Progenitor cell of endocrine pancreas (in vitro differentiated cells): ENCODE results near the gene EML3. TPM values are rescaled to one million over a fixed set of nuclear protein-coding genes. Genes with fewer than 3 reads are reported as not detected.
"Not testable (repeated sequence)": the region's sequence is repeated elsewhere in the genome, so short reads cannot be mapped to it uniquely, and the experiment has no call there.

Experiments used
- DNase-seq: peaks from one replicate; pipeline ENCODE4 v3.0.0; 2021; ENCODE audit warnings: low spot score; ENCODE audit not compliant: unreplicated experiment
- H3K27ac Mint-ChIP-seq: 2 replicates; pipeline ENCODE4 v1.8.0; 2021; ENCODE audit warnings: mild to moderate bottlenecking, moderate library complexity, mixed read lengths
- H3K27me3 Mint-ChIP-seq: 2 replicates; pipeline ENCODE4 v1.8.0; 2021; ENCODE audit warnings: mixed read lengths
- H3K36me3 Mint-ChIP-seq: 2 replicates; pipeline ENCODE4 v1.8.0; 2022; ENCODE audit warnings: mixed read lengths; ENCODE audit not compliant: insufficient read depth
- H3K4me1 Mint-ChIP-seq: 2 replicates; pipeline ENCODE4 v1.8.0; 2021; ENCODE audit warnings: low read depth, mixed read lengths
- H3K4me3 Mint-ChIP-seq: 2 replicates; pipeline ENCODE4 v1.8.0; 2021; ENCODE audit warnings: low read depth, mild to moderate bottlenecking, moderate library complexity, mixed read lengths
- H3K9me3 Mint-ChIP-seq: 2 replicates; pipeline ENCODE4 v1.8.0; 2021; ENCODE audit warnings: low read depth, mixed read lengths
- total RNA-seq: library from RNA; stranded (reverse); gene quantifications from 2 replicates; pipeline ENCODE4 v1.2.1, GENCODE V29; 2021
- TF ChIP-seq, protein P1 (sequence below): fragments of 200-600 bp; sonication (generic); IDR thresholded peaks from one replicate; pipeline ENCODE4 v1.5.0; 2021; ENCODE audit warnings: antibody characterized with exemption, mild to moderate bottlenecking; ENCODE audit not compliant: unreplicated experiment

The EML3 gene
- total RNA-seq, 1 donor from 2014 or later = 42.7 TPM

DNA sequence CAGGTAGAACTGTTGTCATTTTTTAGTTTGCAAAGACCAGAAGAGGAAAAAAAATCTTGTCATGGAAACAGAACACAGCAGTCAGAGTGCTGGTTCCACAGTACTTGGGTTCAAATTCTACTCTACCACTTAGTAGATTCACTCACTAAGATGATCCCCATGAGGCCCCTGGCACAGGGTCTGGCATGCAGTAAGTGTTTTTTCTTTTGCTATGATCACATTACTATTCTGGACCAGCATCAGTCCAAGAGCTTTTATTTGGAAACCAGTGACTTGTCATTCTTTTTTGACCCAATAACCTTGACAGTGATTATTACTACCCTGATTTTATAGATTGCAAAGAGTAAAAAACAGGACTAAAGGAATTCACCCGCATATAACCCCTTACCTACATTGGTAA is 43.0 kb downstream of the EML3 start:
- Mint-ChIP-seq H3K27ac (no peak overlapping the region), H3K27me3 (no peaks in the 10 kb centered on the region), H3K4me3 (no peak overlapping the region), H3K9me3 (no peaks in the 10 kb centered on the region), H3K4me1 (peaks cover 47% of the 10 kb centered on the region), H3K36me3 (peaks cover 47% of the 10 kb centered on the region)
- TF ChIP-seq, protein P1, sequence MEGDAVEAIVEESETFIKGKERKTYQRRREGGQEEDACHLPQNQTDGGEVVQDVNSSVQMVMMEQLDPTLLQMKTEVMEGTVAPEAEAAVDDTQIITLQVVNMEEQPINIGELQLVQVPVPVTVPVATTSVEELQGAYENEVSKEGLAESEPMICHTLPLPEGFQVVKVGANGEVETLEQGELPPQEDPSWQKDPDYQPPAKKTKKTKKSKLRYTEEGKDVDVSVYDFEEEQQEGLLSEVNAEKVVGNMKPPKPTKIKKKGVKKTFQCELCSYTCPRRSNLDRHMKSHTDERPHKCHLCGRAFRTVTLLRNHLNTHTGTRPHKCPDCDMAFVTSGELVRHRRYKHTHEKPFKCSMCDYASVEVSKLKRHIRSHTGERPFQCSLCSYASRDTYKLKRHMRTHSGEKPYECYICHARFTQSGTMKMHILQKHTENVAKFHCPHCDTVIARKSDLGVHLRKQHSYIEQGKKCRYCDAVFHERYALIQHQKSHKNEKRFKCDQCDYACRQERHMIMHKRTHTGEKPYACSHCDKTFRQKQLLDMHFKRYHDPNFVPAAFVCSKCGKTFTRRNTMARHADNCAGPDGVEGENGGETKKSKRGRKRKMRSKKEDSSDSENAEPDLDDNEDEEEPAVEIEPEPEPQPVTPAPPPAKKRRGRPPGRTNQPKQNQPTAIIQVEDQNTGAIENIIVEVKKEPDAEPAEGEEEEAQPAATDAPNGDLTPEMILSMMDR = no peak
- no peak for DNase-seq

GRCh38 chr11:62567018-62567633 is 45.4 kb downstream of the EML3 start:
- DNase-seq = no peak
- no peaks in the 10 kb centered on the region for H3K9me3 Mint-ChIP-seq
- H3K4me1 Mint-ChIP-seq = peaks cover 31% of the 10 kb centered on the region
- no peaks in the 10 kb centered on the region for H3K27me3 Mint-ChIP-seq
- H3K36me3 Mint-ChIP-seq = peaks cover 45% of the 10 kb centered on the region
- TF ChIP-seq, protein P1 = no peak
- peak overlapping the region; percentile 77 for H3K27ac Mint-ChIP-seq
- no peak overlapping the region for H3K4me3 Mint-ChIP-seq

GRCh38 chr11:62566247-62566646 is 46.3 kb downstream of the EML3 start:
- no peaks in the 10 kb centered on the region for H3K27me3 Mint-ChIP-seq
- H3K36me3 Mint-ChIP-seq = peaks cover 43% of the 10 kb centered on the region

DNA sequence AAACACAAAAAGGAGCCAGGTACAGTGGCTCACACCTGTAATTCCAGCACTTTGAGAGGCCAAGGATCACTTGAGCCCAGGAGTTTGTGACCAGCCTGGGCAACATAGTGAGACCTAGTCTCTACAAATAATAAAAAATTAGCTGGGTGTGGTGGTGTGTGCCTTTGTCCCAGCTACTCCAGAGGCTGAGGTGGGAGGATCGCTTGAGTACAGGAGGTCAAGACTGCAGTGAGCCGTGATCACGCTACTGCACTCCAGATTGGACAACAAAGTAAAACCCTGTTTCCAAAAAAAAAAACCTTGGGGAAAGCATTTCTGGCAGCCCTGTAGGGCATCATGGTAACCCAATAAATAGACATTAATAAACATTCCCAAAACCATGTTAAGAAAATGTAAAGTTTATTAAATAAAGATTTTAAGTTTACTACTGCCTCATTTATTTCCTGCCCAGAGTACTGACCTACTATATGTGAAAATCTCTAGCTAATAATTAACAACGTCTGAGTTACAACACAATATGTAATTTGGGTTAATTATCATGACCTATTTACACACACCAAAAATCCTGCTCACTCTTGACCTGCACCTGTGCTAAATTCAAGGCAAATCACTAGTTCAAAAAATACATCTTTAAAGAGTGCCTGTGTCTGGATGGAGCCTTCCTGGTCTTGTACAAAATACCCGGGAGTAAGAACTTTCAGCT is 47.3 kb downstream of the EML3 start:
- H3K27me3 Mint-ChIP-seq = no peaks in the 10 kb centered on the region
- peak overlapping the region; percentile 25 for H3K27ac Mint-ChIP-seq
- no peak for DNase-seq
- no peaks in the 10 kb centered on the region for H3K9me3 Mint-ChIP-seq
- H3K4me3 Mint-ChIP-seq = peak overlapping the region; percentile 12
- TF ChIP-seq, protein P1 = no peak
- H3K4me1 Mint-ChIP-seq = peaks cover 33% of the 10 kb centered on the region
- peaks cover 40% of the 10 kb centered on the region for H3K36me3 Mint-ChIP-seq

More at GRCh38 chr11:62566247-62566646, 46.3 kb downstream of the EML3 start:
- no peak for DNase-seq
- TF ChIP-seq, protein P1 = no peak
- Mint-ChIP-seq H3K4me1 (peaks cover 32% of the 10 kb centered on the region), H3K9me3 (no peaks in the 10 kb centered on the region), H3K27ac (peak overlapping the region; percentile 43), H3K4me3 (no peak overlapping the region)

GRCh38 chr11:62561677-62562230 is 50.8 kb downstream of the EML3 start:
- Mint-ChIP-seq H3K27ac (peak overlapping the region; percentile 91), H3K36me3 (peaks cover 43% of the 10 kb centered on the region), H3K4me1 (peaks cover 35% of the 10 kb centered on the region), H3K4me3 (peak overlapping the region; percentile 8)
- DNase-seq, H3K27me3 Mint-ChIP-seq, H3K9me3 Mint-ChIP-seq: not testable (repeated sequence)
